ENCODE measurements around the gene MAP7D2. TPM values are rescaled to one million over a fixed set of nuclear protein-coding genes. Genes with fewer than 3 reads are reported as not detected.

MAP7D2 gene
- total and polyA plus RNA-seq, 2 of the 4 experiments (the other 2 are of a cell fraction), result 0.18 to 0.19 TPM

DNA sequence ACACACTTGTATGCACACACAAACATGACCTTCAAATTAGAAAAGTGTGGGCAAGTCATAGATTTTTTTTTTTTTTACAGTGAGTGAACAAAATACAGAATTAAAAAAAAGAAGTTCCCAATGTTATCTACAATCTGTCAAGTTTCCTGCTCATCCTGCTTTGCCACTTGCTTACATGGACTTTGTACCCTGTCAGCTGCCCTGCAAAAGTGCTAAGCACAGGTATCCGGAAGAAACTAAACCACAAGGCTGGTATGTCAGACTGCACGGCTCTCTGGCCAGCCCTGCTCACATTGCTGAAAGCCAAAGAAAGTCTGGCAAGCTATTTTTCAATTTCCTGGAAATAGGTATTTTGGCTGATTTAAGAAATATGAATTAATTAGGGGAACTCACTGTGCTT lies 87.0 kb downstream of the MAP7D2 start:
- Histone ChIP-seq H2BK15ac (ENCODE audit: low read depth, low read length) (no peak overlapping the region), H2AK9ac (replicated peaks; ENCODE audit: low read depth, low read length, poor library complexity) (no peak overlapping the region), H2AK5ac (ENCODE audit: low read depth, low read length) (no peak overlapping the region), H3K9ac (ENCODE audit: low read depth, low read length) (no peak overlapping the region), H2BK120ac (ENCODE audit: low read depth, low read length) (no peak overlapping the region), H3K18ac (ENCODE audit: low read depth, low read length) (no peak overlapping the region), H3K4ac (ENCODE audit: low read depth, low read length) (no peak overlapping the region), H3K27me3 (ENCODE audit: control insufficient read depth, insufficient read depth, low read length) (peaks cover 11% of the 10 kb centered on the region), H3K9me3 (ENCODE audit: control insufficient read depth, insufficient read depth, low read length) (no peaks in the 10 kb centered on the region; the same call in 1 of the 2 replicates), H4K8ac (ENCODE audit: low read depth in 2 of 2, low read length in 2 of 2) (no peak overlapping the region), H3K14ac (replicated peaks; ENCODE audit: low read depth, low read length) (no peak overlapping the region), H3K4me3 (ENCODE audit: insufficient read depth, low read depth, low read length) (no peak overlapping the region), H3K36me3 (ENCODE audit: control insufficient read depth, insufficient read depth, low read length) (no peaks in the 10 kb centered on the region), H2BK20ac (ENCODE audit: low read depth, low read length) (no peak overlapping the region), H3K79me1 (ENCODE audit: low read depth in 1 of 2, low read length in 2 of 2) (no peaks in the 10 kb centered on the region), H3K9me1 (ENCODE audit: insufficient read depth, low read length) (no peaks in the 10 kb centered on the region), H2BK5ac (ENCODE audit: low read depth, low read length, poor library complexity, severe bottlenecking) (no peak overlapping the region), H4K20me1 (ENCODE audit: insufficient read depth, low read length) (no peaks in the 10 kb centered on the region), H3K4me2 (ENCODE audit: low read depth, low read length) (no peak overlapping the region), H4K5ac (ENCODE audit: low read depth, low read length) (no peak overlapping the region), H4K91ac (ENCODE audit: insufficient read depth, low read depth, low read length) (no peak overlapping the region), H3K23ac (ENCODE audit: low read depth, low read length) (no peak overlapping the region), H3K4me1 (ENCODE audit: control insufficient read depth, insufficient read depth, low read length) (no peaks in the 10 kb centered on the region), H3K27ac (ENCODE audit: insufficient read depth, low read length) (no peak overlapping the region), H2AFZ (replicated peaks; ENCODE audit: low read length, poor library complexity) (no peak overlapping the region), H3K56ac (ENCODE audit: extremely low read depth, insufficient read depth, low read length) (no peak overlapping the region)
- no peak for DNase-seq
- WGBS, 2 experiments (ENCODE audit: extremely low coverage in 2 of 2, insufficient read length in 1 of 2), result 100% methylated on average over 1 of the region's 2 CpGs; no CpG with 5 or more reads in 1 of the 2 experiments
- ChIA-PET POLR2A (ENCODE audit: unreplicated experiment) (no interaction called here), CTCF (no interaction called here)
- intact Hi-C loops (cut with micrococcal nuclease), result no loop called here
- BruUV-seq (replicated peaks), result no TSS peak
- ATAC-seq (ENCODE audit: low read depth), result no peak
- dilution Hi-C loops (cut with HindIII; ENCODE audit: low sequenced_read_pairs, unreplicated experiment), result no loop called here
- no peak for TF ChIP-seq SMC3 (IDR thresholded peaks at IDR 0.05; ENCODE audit: low read depth, low read length)
- TF ChIP-seq RAD21 (IDR thresholded peaks at IDR 0.05; ENCODE audit: low read length), result no peak
- TF ChIP-seq RFX5 (IDR thresholded peaks at IDR 0.05; ENCODE audit: low read depth, low read length), result no peak
- TF ChIP-seq, protein P1, sequence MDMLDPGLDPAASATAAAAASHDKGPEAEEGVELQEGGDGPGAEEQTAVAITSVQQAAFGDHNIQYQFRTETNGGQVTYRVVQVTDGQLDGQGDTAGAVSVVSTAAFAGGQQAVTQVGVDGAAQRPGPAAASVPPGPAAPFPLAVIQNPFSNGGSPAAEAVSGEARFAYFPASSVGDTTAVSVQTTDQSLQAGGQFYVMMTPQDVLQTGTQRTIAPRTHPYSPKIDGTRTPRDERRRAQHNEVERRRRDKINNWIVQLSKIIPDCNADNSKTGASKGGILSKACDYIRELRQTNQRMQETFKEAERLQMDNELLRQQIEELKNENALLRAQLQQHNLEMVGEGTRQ (IDR thresholded peaks at IDR 0.05; ENCODE audit: low read depth, low read length), result no peak
- no peak for TF ChIP-seq FOS (IDR thresholded peaks at IDR 0.05; ENCODE audit: low read depth, low read length)
- TF ChIP-seq, protein P2, sequence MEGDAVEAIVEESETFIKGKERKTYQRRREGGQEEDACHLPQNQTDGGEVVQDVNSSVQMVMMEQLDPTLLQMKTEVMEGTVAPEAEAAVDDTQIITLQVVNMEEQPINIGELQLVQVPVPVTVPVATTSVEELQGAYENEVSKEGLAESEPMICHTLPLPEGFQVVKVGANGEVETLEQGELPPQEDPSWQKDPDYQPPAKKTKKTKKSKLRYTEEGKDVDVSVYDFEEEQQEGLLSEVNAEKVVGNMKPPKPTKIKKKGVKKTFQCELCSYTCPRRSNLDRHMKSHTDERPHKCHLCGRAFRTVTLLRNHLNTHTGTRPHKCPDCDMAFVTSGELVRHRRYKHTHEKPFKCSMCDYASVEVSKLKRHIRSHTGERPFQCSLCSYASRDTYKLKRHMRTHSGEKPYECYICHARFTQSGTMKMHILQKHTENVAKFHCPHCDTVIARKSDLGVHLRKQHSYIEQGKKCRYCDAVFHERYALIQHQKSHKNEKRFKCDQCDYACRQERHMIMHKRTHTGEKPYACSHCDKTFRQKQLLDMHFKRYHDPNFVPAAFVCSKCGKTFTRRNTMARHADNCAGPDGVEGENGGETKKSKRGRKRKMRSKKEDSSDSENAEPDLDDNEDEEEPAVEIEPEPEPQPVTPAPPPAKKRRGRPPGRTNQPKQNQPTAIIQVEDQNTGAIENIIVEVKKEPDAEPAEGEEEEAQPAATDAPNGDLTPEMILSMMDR (conservative IDR thresholded peaks at IDR 0.05; ENCODE audit: low read depth, low read length), result no peak
- no peak for TF ChIP-seq MAFK (IDR thresholded peaks at IDR 0.05; ENCODE audit: low read depth, low read length)
- TF ChIP-seq NFE2L2 (IDR thresholded peaks at IDR 0.05; ENCODE audit: low read depth, low read length), result no peak
- TF ChIP-seq, protein P3, sequence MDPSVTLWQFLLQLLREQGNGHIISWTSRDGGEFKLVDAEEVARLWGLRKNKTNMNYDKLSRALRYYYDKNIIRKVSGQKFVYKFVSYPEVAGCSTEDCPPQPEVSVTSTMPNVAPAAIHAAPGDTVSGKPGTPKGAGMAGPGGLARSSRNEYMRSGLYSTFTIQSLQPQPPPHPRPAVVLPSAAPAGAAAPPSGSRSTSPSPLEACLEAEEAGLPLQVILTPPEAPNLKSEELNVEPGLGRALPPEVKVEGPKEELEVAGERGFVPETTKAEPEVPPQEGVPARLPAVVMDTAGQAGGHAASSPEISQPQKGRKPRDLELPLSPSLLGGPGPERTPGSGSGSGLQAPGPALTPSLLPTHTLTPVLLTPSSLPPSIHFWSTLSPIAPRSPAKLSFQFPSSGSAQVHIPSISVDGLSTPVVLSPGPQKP (IDR thresholded peaks at IDR 0.05; ENCODE audit: borderline replicate concordance, low read depth, low read length), result no peak
- TF ChIP-seq POLR2A (IDR thresholded peaks at IDR 0.05; ENCODE audit: low read depth, low read length), result no peak
- no peak for TF ChIP-seq BHLHE40 (IDR thresholded peaks at IDR 0.05; ENCODE audit: low read depth, low read length)
- TF ChIP-seq CEBPB (IDR thresholded peaks at IDR 0.05; ENCODE audit: low read depth, low read length), result no peak
- no peak for TF ChIP-seq MXI1 (IDR thresholded peaks at IDR 0.05; ENCODE audit: borderline replicate concordance, low read depth, low read length)
- no peak for TF ChIP-seq MAZ (IDR thresholded peaks at IDR 0.05; ENCODE audit: borderline replicate concordance, low read depth, low read length)
- TF ChIP-seq RCOR1 (IDR thresholded peaks at IDR 0.05; ENCODE audit: insufficient replicate concordance, low read length), result no peak
- no peak for TF ChIP-seq CHD1 (IDR thresholded peaks at IDR 0.05; ENCODE audit: low read depth, low read length)
- in situ Hi-C loops (cut with MboI; ENCODE audit: low sequenced_read_pairs), result no loop called here

All from IMR-90 (cell line).